ENCODE data around the gene POPDC2. TPM values are rescaled to one million over a fixed set of nuclear protein-coding genes. Genes with fewer than 3 reads are reported as not detected.

POPDC2 gene
- total RNA-seq, 4 donors from 2014 or later, result 19.7 to 98.2 (median 67.6) TPM

DNA sequence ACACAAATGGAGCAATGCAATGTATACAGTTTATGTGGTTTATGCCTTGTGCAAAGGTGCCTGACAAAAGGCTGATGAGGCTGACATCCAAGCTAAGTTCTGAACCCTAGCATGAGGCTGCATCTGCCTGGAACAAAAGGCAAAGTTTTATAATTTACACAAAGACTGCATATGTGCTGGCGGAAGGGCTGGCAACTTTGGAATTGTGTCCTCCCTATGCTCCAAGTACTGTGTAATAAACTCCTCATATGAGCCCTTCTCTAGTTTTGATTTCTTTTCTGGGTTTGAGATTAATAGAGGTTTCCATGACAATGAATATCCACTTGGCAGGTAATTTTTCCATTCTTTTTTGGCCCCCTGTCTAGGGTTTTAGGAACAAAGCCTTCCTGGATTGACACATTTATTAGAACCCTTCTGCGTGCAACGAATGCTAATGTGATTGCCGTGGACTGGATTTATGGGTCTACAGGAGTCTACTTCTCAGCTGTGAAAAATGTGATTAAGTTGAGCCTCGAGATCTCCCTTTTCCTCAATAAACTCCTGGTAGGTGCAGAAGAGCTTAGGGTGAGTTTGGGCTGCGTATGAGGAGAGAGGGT, 51.9 kb downstream of the POPDC2 start:
- WGBS, 2 donors (ENCODE audit: low coverage in 1 of 2), result 76 to 100% methylated on average over 1 to 5 of the region's 6 CpGs
- H3K36me3 ChIP-seq, result no peaks in the 10 kb centered on the region
- no peak overlapping the region for H3K4me3 ChIP-seq
- peaks cover 0 to 4% (median 0%) of the 10 kb centered on the region in 3 donors for H3K9me3 ChIP-seq
- H3K27me3 ChIP-seq, result no peaks in the 10 kb centered on the region
- no peak for ATAC-seq
- H3K4me1 ChIP-seq, result no peaks in the 10 kb centered on the region
- no peak overlapping the region for H3K27ac ChIP-seq
- TF ChIP-seq POLR2A (IDR thresholded peaks at IDR 0.05), result no peak
- TF ChIP-seq POLR2AphosphoS5 (IDR thresholded peaks at IDR 0.05), result no peak
- no peak for TF ChIP-seq EP300 (IDR thresholded peaks at IDR 0.05)
- TF ChIP-seq, protein P1, sequence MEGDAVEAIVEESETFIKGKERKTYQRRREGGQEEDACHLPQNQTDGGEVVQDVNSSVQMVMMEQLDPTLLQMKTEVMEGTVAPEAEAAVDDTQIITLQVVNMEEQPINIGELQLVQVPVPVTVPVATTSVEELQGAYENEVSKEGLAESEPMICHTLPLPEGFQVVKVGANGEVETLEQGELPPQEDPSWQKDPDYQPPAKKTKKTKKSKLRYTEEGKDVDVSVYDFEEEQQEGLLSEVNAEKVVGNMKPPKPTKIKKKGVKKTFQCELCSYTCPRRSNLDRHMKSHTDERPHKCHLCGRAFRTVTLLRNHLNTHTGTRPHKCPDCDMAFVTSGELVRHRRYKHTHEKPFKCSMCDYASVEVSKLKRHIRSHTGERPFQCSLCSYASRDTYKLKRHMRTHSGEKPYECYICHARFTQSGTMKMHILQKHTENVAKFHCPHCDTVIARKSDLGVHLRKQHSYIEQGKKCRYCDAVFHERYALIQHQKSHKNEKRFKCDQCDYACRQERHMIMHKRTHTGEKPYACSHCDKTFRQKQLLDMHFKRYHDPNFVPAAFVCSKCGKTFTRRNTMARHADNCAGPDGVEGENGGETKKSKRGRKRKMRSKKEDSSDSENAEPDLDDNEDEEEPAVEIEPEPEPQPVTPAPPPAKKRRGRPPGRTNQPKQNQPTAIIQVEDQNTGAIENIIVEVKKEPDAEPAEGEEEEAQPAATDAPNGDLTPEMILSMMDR (IDR thresholded peaks at IDR 0.05), result no peak

DNA sequence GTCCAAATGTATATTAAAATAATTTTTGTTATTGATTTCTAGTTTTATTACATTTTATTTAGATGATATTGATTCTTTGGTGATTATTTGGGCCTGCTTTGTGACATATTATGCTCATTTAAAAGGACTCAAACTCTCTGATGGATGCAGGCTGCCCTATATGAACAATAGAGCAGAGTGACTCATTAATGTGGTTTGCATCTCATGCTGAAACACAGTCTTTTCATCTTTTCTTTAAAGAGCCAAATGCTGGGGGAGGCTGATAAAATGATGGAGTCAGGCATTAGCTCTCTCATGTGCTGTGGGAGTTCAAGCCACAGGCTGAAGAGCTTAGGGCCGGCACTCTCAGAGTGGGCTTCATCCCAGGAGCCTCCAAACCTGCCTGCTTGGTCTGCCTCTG, 55.5 kb downstream of the POPDC2 start:
- Histone ChIP-seq H3K4me3 (no peak overlapping the region), H3K4me1 (no peaks in the 10 kb centered on the region), H3K9me3 (no peaks in the 10 kb centered on the region), H3K36me3 (no peaks in the 10 kb centered on the region), H3K27me3 (no peaks in the 10 kb centered on the region), H3K27ac (no peak overlapping the region)
- WGBS, 2 donors (ENCODE audit: low coverage in 1 of 2), result 100% methylated on average over 1 of the region's 1 CpG; no CpG with 5 or more reads in 1 of the 2 donors
- no peak for ATAC-seq
- TF ChIP-seq POLR2A (IDR thresholded peaks at IDR 0.05) (no peak), POLR2AphosphoS5 (IDR thresholded peaks at IDR 0.05) (no peak), EP300 (IDR thresholded peaks at IDR 0.05) (no peak)
- TF ChIP-seq, protein P1 (IDR thresholded peaks at IDR 0.05), result no peak

DNA sequence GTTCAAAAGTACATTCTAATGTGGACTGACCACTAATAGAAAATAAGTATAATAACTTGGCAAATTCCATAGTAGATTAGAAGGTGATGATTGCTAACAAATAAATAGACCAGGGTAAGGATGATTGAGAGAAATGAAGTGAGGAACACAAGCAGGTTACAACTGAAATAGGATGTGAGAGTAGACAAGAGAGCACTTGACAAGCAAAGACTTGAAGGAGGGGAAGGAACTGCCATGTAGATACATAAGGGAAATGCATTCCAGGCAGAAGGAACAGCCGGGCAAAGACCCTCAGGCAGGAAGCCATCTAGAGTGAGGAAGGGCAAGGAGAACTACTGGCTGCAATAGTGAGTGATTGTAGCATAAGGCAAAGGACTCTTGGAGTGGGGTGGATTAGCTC, 57.7 kb downstream of the POPDC2 start:
- WGBS, 2 donors (ENCODE audit: low coverage in 1 of 2), result 50 to 83% methylated on average over 1 of the region's 1 CpG
- ATAC-seq, result no peak
- Histone ChIP-seq H3K9me3 (no peaks in the 10 kb centered on the region), H3K36me3 (no peaks in the 10 kb centered on the region), H3K27ac (no peak overlapping the region), H3K27me3 (no peaks in the 10 kb centered on the region), H3K4me3 (no peak overlapping the region), H3K4me1 (no peaks in the 10 kb centered on the region)
- TF ChIP-seq EP300 (IDR thresholded peaks at IDR 0.05), result no peak
- no peak for TF ChIP-seq POLR2A (IDR thresholded peaks at IDR 0.05)
- no peak for TF ChIP-seq POLR2AphosphoS5 (IDR thresholded peaks at IDR 0.05)
- TF ChIP-seq, protein P1 (IDR thresholded peaks at IDR 0.05), result no peak

DNA sequence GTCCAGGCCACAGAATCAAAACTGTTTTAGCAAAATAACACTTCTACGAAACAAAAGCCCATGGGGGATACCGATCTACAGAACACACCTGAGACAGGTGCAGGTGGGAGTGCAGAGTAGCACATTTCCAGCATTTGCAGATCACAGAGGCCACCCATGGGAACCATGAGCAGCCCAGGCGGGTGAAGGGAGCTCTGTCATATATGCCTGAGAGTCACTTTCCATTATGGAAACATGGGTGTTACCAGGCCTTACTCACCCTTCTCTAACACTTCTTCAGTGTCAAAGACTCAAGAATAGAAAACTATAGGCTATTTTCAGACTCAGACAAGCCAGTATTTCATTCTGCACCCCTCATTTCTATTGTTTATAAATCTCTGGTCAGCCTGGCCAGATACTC, 59.2 kb downstream of the POPDC2 start:
- TF ChIP-seq EP300 (IDR thresholded peaks at IDR 0.05) (no peak), POLR2A (IDR thresholded peaks at IDR 0.05) (no peak), POLR2AphosphoS5 (IDR thresholded peaks at IDR 0.05) (no peak)
- TF ChIP-seq, protein P1 (IDR thresholded peaks at IDR 0.05), result no peak
- no peak for ATAC-seq
- 38 to 80% methylated on average over 1 of the region's 3 CpGs for WGBS, 2 donors (ENCODE audit: low coverage in 1 of 2)
- no peaks in the 10 kb centered on the region for H3K9me3 ChIP-seq
- H3K4me1 ChIP-seq, result peaks cover 0 to 5% (median 0%) of the 10 kb centered on the region in 3 donors
- H3K27me3 ChIP-seq, result no peaks in the 10 kb centered on the region
- H3K4me3 ChIP-seq, result no peak overlapping the region
- H3K27ac ChIP-seq, result no peak overlapping the region
- no peaks in the 10 kb centered on the region for H3K36me3 ChIP-seq

DNA sequence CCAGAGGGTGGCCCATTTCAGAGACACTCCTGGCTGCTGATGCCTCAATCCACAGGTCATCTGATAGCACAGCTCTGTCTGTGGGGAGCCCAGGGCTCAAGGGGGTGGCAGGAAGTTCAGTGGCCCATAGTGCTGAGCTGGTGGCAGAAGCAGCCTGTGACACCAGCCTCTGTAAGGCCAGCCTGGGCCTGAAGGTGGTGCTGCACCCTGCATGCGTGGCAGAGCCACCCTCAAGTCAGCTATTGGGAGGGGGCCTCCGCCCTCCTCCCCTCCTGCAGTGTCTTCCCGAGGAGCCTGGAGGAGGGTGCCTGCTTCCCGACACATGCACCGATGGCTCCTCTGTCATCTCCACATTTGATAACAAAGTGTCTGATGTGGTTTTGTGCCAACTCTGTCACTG, 59.7 kb downstream of the POPDC2 start:
- no peaks in the 10 kb centered on the region for H3K9me3 ChIP-seq
- H3K36me3 ChIP-seq, result no peaks in the 10 kb centered on the region
- H3K27me3 ChIP-seq, result no peaks in the 10 kb centered on the region
- ATAC-seq, result peak; percentile 44
- no peak overlapping the region for H3K27ac ChIP-seq
- WGBS, 2 donors (ENCODE audit: low coverage in 1 of 2), result 67 to 75% methylated on average over 3 to 4 of the region's 5 CpGs
- TF ChIP-seq EP300 (IDR thresholded peaks at IDR 0.05), result no peak
- TF ChIP-seq, protein P1 (IDR thresholded peaks at IDR 0.05), result peak in 1 of 4 experiments; percentile 37
- no peak overlapping the region for H3K4me3 ChIP-seq
- H3K4me1 ChIP-seq, result peaks cover 0 to 9% (median 0%) of the 10 kb centered on the region in 3 donors
